Chondrocyte (in vitro differentiated cells): ENCODE results near the gene LILRB3. TPM values are rescaled to one million over a fixed set of nuclear protein-coding genes. Genes with fewer than 3 reads are reported as not detected.

Experiments
- DNase-seq: peaks from one replicate; pipeline ENCODE4 v3.0.0; 2021; ENCODE audit warnings: mixed read lengths, low spot score
- H3K27ac Mint-ChIP-seq: one replicate; pipeline ENCODE4 v1.8.0; 2021; ENCODE audit warnings: mild to moderate bottlenecking, moderate library complexity, mixed read lengths; ENCODE audit not compliant: unreplicated experiment
- H3K27me3 Mint-ChIP-seq: 2 replicates; pipeline ENCODE4 v1.8.0; 2021; ENCODE audit warnings: low read depth, mixed read lengths
- H3K36me3 Mint-ChIP-seq: 2 replicates; pipeline ENCODE4 v1.8.0; 2021; ENCODE audit warnings: low read depth, mixed read lengths
- H3K4me1 Mint-ChIP-seq: 2 replicates; pipeline ENCODE4 v1.8.0; 2021; ENCODE audit warnings: low read depth, mild to moderate bottlenecking, mixed read lengths
- H3K4me3 Mint-ChIP-seq: one replicate; pipeline ENCODE4 v1.8.0; 2021; ENCODE audit warnings: mild to moderate bottlenecking, moderate library complexity, mixed read lengths; ENCODE audit not compliant: unreplicated experiment
- H3K9me3 Mint-ChIP-seq: 2 replicates; pipeline ENCODE4 v1.8.0; 2021; ENCODE audit warnings: low read depth, mixed read lengths
- total RNA-seq: library from RNA; stranded (reverse); gene quantifications from 3 replicates; pipeline ENCODE4 v1.2.1, GENCODE V29; 2021
- TF ChIP-seq, protein P1 (sequence below): fragments of 200-600 bp; sonication (generic); IDR thresholded peaks from 2 replicates; pipeline ENCODE4 v1.5.0; 2021; ENCODE audit warnings: antibody characterized with exemption, mild to moderate bottlenecking, moderate library complexity

The LILRB3 gene
- total RNA-seq, 1 donor from 2014 or later = not detected

DNA sequence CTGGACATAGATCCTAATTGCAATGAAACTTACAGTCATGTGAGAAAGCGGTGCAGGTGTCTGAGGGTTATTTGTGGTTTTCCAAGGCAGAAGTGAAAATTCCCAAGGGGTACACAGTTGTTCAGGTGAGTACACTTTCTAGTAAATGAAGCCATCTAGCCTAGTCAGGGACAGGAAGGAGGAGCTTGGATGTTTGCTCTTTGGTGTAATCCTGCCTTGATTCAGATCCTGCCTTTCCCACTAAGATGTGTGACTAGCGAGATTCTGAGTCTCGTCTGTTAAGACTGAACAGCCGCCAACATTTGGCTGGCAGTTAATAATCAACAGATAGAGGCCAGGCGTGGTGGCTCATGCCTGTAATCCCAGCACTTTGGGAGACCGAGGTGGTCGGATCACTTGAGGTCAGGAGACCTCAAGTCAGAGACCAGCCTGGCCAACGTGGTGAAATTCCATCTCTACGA is 19.6 kb downstream of the LILRB3 start:
- Mint-ChIP-seq H3K27me3 (no peaks in the 10 kb centered on the region), H3K4me1 (peaks cover 67% of the 10 kb centered on the region), H3K27ac (peak overlapping the region; percentile 68), H3K4me3 (peak overlapping the region; percentile 94), H3K36me3 (peaks cover 28% of the 10 kb centered on the region), H3K9me3 (no peaks in the 10 kb centered on the region)
- no peak for DNase-seq
- TF ChIP-seq, protein P1, sequence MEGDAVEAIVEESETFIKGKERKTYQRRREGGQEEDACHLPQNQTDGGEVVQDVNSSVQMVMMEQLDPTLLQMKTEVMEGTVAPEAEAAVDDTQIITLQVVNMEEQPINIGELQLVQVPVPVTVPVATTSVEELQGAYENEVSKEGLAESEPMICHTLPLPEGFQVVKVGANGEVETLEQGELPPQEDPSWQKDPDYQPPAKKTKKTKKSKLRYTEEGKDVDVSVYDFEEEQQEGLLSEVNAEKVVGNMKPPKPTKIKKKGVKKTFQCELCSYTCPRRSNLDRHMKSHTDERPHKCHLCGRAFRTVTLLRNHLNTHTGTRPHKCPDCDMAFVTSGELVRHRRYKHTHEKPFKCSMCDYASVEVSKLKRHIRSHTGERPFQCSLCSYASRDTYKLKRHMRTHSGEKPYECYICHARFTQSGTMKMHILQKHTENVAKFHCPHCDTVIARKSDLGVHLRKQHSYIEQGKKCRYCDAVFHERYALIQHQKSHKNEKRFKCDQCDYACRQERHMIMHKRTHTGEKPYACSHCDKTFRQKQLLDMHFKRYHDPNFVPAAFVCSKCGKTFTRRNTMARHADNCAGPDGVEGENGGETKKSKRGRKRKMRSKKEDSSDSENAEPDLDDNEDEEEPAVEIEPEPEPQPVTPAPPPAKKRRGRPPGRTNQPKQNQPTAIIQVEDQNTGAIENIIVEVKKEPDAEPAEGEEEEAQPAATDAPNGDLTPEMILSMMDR = no peak

DNA sequence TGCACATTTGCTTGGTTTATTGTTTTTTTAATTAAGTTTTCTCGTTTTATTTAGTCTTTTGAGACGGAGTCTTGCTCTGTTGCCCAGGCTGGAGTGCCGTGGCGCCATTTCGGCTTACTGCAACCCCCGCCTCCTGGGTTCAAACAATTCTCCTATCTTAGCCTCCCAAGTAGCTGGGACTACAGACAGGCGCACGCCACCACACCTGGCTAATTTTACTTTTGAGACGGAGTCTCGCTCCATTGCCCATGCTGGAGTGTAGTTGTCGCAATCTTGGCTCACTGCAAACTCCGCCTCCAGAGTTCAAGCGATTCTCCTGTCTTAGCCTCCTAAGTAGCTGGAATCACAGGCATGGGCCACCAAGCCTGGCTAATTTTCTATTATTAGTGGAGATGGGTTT is 20.8 kb downstream of the LILRB3 start:
- Mint-ChIP-seq H3K9me3 (no peaks in the 10 kb centered on the region), H3K36me3 (peaks cover 19% of the 10 kb centered on the region), H3K4me3 (peak overlapping the region; percentile 94), H3K27ac (no peak overlapping the region), H3K4me1 (peaks cover 55% of the 10 kb centered on the region), H3K27me3 (no peaks in the 10 kb centered on the region)
- no peak for DNase-seq
- TF ChIP-seq, protein P1 = no peak

DNA sequence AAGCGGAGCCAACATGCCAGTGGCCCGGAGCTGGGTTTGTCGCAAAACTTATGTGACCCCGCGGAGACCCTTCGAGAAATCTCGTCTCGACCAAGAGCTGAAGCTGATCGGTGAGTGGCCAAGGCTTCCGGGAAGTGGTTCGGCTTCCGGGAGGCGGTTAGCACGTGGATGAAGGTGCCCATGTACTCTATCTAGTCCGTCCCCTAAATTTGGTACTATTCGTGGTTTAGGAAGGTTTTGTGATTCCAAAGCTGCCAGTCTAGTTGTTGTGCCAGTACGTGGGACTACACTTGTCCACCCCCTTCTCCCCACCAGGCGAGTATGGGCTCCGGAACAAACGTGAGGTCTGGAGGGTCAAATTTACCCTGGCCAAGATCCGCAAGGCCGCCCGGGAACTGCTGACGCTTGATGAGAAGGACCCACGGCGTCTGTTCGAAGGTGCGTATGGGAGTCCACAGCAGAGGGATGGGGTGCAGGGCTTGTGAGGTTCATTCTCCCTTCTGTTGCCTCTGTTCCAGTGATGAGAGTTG is 21.6 kb downstream of the LILRB3 start:
- Mint-ChIP-seq H3K27me3 (no peaks in the 10 kb centered on the region), H3K4me1 (peaks cover 51% of the 10 kb centered on the region), H3K36me3 (peaks cover 18% of the 10 kb centered on the region), H3K4me3 (peak overlapping the region; percentile 94), H3K9me3 (no peaks in the 10 kb centered on the region), H3K27ac (peak overlapping the region; percentile 100)
- DNase-seq = no peak
- TF ChIP-seq, protein P1 = no peak

DNA sequence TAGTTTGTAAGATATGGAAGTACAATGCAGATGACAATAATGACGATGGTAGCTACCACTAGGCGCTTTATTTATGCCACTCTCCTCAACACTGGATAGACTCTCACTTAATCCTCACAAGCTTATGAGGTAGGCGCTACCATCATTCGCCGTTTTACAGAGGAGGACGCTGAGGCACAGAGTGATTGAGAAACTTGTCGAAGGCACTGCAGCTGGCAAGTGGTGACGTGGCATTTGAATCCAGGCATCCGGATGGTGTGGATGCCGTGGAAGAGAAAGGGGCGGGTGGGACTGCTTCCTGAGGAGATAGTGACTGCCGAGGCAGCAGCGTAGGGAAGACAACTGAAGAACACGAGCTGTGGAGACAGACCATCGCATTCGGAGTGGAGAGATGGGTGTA is 23.4 kb downstream of the LILRB3 start:
- Mint-ChIP-seq H3K27me3 (no peaks in the 10 kb centered on the region), H3K4me1 (peaks cover 38% of the 10 kb centered on the region), H3K9me3 (no peaks in the 10 kb centered on the region), H3K4me3 (peak overlapping the region; percentile 49), H3K36me3 (peaks cover 21% of the 10 kb centered on the region), H3K27ac (peak overlapping the region; percentile 100)
- no peak for DNase-seq
- TF ChIP-seq, protein P1 = no peak

DNA sequence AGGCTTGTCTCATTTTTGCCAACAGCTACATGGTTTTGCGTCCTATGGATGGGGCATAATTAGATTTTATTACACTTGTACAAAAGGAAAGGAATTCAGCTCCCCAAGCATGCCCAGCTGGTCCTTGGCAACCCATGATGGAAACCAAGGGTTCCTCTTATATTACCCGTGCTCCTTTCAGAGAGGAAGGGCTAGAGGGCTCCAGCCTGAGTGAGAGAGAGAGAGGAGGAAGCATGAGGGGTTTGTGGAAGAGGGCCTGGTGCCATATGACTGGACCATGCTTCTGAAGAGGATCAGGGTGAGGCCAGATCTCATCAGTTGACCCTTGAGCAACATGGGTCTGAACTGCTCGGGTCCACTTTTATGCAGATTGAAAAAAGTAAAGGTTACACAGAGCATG is 25.7 kb downstream of the LILRB3 start:
- H3K27ac Mint-ChIP-seq = no peak overlapping the region
- DNase-seq = no peak
- peaks cover 25% of the 10 kb centered on the region for H3K4me1 Mint-ChIP-seq
- TF ChIP-seq, protein P1 = no peak
- no peaks in the 10 kb centered on the region for H3K9me3 Mint-ChIP-seq
- H3K36me3 Mint-ChIP-seq = peaks cover 15% of the 10 kb centered on the region
- no peak overlapping the region for H3K4me3 Mint-ChIP-seq
- H3K27me3 Mint-ChIP-seq = no peaks in the 10 kb centered on the region
